Measurements from ENCODE around the gene TMEM135. TPM values are rescaled to one million over a fixed set of nuclear protein-coding genes. Genes with fewer than 3 reads are reported as not detected.

Gene TMEM135
- total RNA-seq, 1 experiment from 2014 or later, result 65.5 TPM

- Histone ChIP-seq H3K4me3 (ENCODE audit: low read depth in 2 of 2, low read length in 2 of 2) (no peak overlapping the region), H3K36me3 (ENCODE audit: control insufficient read depth, insufficient read depth, low read length) (no peaks in the 10 kb centered on the region), H3K9me3 (ENCODE audit: control insufficient read depth, insufficient read depth, low read depth, low read length) (no peaks in the 10 kb centered on the region), H3K27me3 (ENCODE audit: control insufficient read depth, insufficient read depth, low read length) (no peaks in the 10 kb centered on the region), H3K4me1 (ENCODE audit: control insufficient read depth, insufficient read depth, low read length) (no peaks in the 10 kb centered on the region), H3K27ac (ENCODE audit: low read length) (no peak overlapping the region)
- intact Hi-C loops (cut with micrococcal nuclease; ENCODE audit: unreplicated experiment) (no loop called here), in situ Hi-C loops (cut with HindIII; ENCODE audit: low pct_unique_long_range_greater_than_20kb, low sequenced_read_pairs) (no loop called here)
- CTCF ChIA-PET, result no interaction called here
- TF ChIP-seq, protein P1, sequence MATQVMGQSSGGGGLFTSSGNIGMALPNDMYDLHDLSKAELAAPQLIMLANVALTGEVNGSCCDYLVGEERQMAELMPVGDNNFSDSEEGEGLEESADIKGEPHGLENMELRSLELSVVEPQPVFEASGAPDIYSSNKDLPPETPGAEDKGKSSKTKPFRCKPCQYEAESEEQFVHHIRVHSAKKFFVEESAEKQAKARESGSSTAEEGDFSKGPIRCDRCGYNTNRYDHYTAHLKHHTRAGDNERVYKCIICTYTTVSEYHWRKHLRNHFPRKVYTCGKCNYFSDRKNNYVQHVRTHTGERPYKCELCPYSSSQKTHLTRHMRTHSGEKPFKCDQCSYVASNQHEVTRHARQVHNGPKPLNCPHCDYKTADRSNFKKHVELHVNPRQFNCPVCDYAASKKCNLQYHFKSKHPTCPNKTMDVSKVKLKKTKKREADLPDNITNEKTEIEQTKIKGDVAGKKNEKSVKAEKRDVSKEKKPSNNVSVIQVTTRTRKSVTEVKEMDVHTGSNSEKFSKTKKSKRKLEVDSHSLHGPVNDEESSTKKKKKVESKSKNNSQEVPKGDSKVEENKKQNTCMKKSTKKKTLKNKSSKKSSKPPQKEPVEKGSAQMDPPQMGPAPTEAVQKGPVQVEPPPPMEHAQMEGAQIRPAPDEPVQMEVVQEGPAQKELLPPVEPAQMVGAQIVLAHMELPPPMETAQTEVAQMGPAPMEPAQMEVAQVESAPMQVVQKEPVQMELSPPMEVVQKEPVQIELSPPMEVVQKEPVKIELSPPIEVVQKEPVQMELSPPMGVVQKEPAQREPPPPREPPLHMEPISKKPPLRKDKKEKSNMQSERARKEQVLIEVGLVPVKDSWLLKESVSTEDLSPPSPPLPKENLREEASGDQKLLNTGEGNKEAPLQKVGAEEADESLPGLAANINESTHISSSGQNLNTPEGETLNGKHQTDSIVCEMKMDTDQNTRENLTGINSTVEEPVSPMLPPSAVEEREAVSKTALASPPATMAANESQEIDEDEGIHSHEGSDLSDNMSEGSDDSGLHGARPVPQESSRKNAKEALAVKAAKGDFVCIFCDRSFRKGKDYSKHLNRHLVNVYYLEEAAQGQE (IDR thresholded peaks at IDR 0.05; ENCODE audit: insufficient read depth in 1 of 2, low read depth in 2 of 2, low read length in 1 of 2), result no peak
- no peak for TF ChIP-seq TCF7L2 (IDR thresholded peaks at IDR 0.05; ENCODE audit: low read depth, low read length)
- TF ChIP-seq POLR2AphosphoS5 (IDR thresholded peaks at IDR 0.05; ENCODE audit: low read depth, low read length), result no peak
- no peak for TF ChIP-seq SIN3A (IDR thresholded peaks at IDR 0.05; ENCODE audit: borderline replicate concordance, insufficient read depth, low read depth, low read length)
- no peak for TF ChIP-seq CTCF (IDR thresholded peaks at IDR 0.05)
- no TSS peak for BruUV-seq (replicated peaks)
- DNase-seq (ENCODE audit: low read depth, low spot score) (no peak), ATAC-seq (no peak)
- POLR2A ChIA-PET, result no interaction called here
Measured at GRCh38 chr11:87330187-87330601, 292.5 kb downstream of the TMEM135 start.

GRCh38 chr11:87331273-87331672, 293.5 kb downstream of the TMEM135 start:
- CTCF ChIA-PET, result no interaction called here
- TF ChIP-seq SIN3A (IDR thresholded peaks at IDR 0.05; ENCODE audit: borderline replicate concordance, insufficient read depth, low read depth, low read length) (no peak), TCF7L2 (IDR thresholded peaks at IDR 0.05; ENCODE audit: low read depth, low read length) (no peak), CTCF (IDR thresholded peaks at IDR 0.05) (no peak), POLR2AphosphoS5 (IDR thresholded peaks at IDR 0.05; ENCODE audit: low read depth, low read length) (no peak)
- TF ChIP-seq, protein P1 (IDR thresholded peaks at IDR 0.05; ENCODE audit: insufficient read depth in 1 of 2, low read depth in 2 of 2, low read length in 1 of 2), result no peak
- intact Hi-C loops (cut with micrococcal nuclease; ENCODE audit: unreplicated experiment), result no loop called here
- BruUV-seq (replicated peaks), result no TSS peak
- POLR2A ChIA-PET, result no interaction called here
- Histone ChIP-seq H3K9me3 (ENCODE audit: control insufficient read depth, insufficient read depth, low read depth, low read length) (no peaks in the 10 kb centered on the region), H3K4me1 (ENCODE audit: control insufficient read depth, insufficient read depth, low read length) (no peaks in the 10 kb centered on the region), H3K27me3 (ENCODE audit: control insufficient read depth, insufficient read depth, low read length) (no peaks in the 10 kb centered on the region), H3K27ac (ENCODE audit: low read length) (no peak overlapping the region), H3K36me3 (ENCODE audit: control insufficient read depth, insufficient read depth, low read length) (no peaks in the 10 kb centered on the region), H3K4me3 (ENCODE audit: low read depth in 2 of 2, low read length in 2 of 2) (no peak overlapping the region)
- DNase-seq (ENCODE audit: low read depth, low spot score), result no peak
- ATAC-seq, result no peak
- in situ Hi-C loops (cut with HindIII; ENCODE audit: low pct_unique_long_range_greater_than_20kb, low sequenced_read_pairs), result no loop called here
